Right lobe of liver (tissue), 4 donors: ENCODE results near the gene FBXL19.

Source experiments
- CTCF ChIP-seq, 4 donors: fragments of 200-600 bp in 3 of 4; fragments of 450-650 bp in 1 of 4; IDR thresholded peaks; one replicate each; pipeline versions ENCODE4 v1.5.1 to v1.8.0; 2016 to 2022; ENCODE audit warnings: antibody characterized with exemption in 4 of 4, mild to moderate bottlenecking in 2 of 4
- POLR2A ChIP-seq: fragments of 450-650 bp; IDR thresholded peaks from one replicate; pipeline ENCODE4 v1.6.1; 2017; ENCODE audit warnings: antibody characterized with exemption, mild to moderate bottlenecking
- donor health status: DM: no; HTN: no; CAD: no.
- donor health status: DM: no; HTN: no; CAD: no.
- donor health status: DM: no; HTN: yes; CAD: no.

- no peak for TF ChIP-seq CTCF (IDR thresholded peaks at IDR 0.05)
- no peak for TF ChIP-seq POLR2A
Measured at GRCh38 chr16:30887927-30888326, 35.4 kb upstream of the FBXL19 start.
